GM18498 (cell line): ENCODE results near the gene ZC3H10.

Experiments
- ATAC-seq: cut with Tn5 transposase; IDR thresholded peaks from one replicate; pipeline ENCODE4 v1.9.1; 2021; ENCODE audit warnings: mild to moderate bottlenecking, moderate library complexity; ENCODE audit not compliant: unreplicated experiment

Gene ZC3H10

GRCh38 chr12:56164345-56164729, 46.3 kb downstream of the ZC3H10 start:
- ATAC-seq = no peak

- ATAC-seq = no peak
These were observed 47.3 kb downstream of the ZC3H10 start for GRCh38 chr12:56165369-56165768.

- no peak for ATAC-seq
These were observed 51.2 kb downstream of the ZC3H10 start for GRCh38 chr12:56169229-56169759.

GRCh38 chr12:56172839-56173238, 54.8 kb downstream of the ZC3H10 start:
- ATAC-seq = no peak
